ENCODE data around the gene RNASEH2C.

The RNASEH2C gene

DNA sequence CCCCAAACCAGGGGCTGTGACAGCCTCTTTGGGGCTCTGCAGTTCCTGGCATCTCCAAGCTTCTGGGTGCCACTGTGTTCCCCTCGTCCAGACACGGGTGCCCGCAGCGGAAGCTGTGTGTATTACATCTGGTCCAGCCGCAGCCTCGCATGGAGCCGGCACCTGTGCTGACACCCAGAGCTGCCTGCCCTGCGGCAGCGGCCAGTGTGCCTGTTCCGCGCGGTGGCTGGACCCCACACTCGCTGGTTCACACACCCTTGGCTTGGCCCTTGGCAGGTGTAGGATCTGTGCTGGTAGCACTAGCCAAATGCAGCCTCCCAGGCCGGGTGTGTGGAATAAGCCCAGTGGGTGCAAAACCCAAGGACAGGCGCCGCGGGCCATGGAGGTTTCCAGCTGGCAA is 24.5 kb upstream of the RNASEH2C start:
- no peak overlapping the region for H3K4me3 ChIP-seq (ENCODE audit: low read depth, low read length)
- DNase-seq (ENCODE audit: low read depth, low spot score): no peak
- POLR2A ChIA-PET: no interaction called here
- CTCF ChIA-PET: interaction anchor here (0.8 to 2.9 kb wide), 10 partner anchors 9 to 73 kb away, joined by 3 to 20 read pairs (median 4); partner anchors contain the start of gene KAT5
- TF ChIP-seq, protein P1, sequence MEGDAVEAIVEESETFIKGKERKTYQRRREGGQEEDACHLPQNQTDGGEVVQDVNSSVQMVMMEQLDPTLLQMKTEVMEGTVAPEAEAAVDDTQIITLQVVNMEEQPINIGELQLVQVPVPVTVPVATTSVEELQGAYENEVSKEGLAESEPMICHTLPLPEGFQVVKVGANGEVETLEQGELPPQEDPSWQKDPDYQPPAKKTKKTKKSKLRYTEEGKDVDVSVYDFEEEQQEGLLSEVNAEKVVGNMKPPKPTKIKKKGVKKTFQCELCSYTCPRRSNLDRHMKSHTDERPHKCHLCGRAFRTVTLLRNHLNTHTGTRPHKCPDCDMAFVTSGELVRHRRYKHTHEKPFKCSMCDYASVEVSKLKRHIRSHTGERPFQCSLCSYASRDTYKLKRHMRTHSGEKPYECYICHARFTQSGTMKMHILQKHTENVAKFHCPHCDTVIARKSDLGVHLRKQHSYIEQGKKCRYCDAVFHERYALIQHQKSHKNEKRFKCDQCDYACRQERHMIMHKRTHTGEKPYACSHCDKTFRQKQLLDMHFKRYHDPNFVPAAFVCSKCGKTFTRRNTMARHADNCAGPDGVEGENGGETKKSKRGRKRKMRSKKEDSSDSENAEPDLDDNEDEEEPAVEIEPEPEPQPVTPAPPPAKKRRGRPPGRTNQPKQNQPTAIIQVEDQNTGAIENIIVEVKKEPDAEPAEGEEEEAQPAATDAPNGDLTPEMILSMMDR (IDR thresholded peaks at IDR 0.05; ENCODE audit: insufficient read depth, low read length, missing control alignments): no peak

DNA sequence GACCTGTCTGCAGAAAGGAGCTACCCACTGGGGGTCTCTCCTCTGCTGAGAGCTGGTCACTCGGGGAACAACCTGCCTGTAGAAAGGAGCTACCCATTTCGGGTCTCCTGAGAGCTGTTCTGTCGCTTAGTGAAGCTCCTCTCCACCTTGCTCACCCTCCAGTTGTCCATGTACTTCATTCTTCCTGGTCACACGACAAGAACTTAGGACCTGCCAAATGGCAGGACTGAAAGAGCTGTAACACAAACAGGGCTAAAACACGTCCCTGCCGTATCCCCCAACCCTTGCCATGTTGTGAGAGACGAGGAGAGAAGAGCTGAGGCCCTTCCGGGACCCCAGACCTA is 24.1 kb upstream of the RNASEH2C start:
- DNase-seq (ENCODE audit: low read depth, low spot score): no peak
- CTCF ChIA-PET: interaction anchor here (0.8 to 2.9 kb wide), 10 partner anchors 8 to 73 kb away, joined by 3 to 20 read pairs (median 4); partner anchors contain the start of gene KAT5
- POLR2A ChIA-PET: no interaction called here
- TF ChIP-seq, protein P1 (IDR thresholded peaks at IDR 0.05; ENCODE audit: insufficient read depth, low read length, missing control alignments): no peak
- H3K4me3 ChIP-seq (ENCODE audit: low read depth, low read length): no peak overlapping the region

DNA sequence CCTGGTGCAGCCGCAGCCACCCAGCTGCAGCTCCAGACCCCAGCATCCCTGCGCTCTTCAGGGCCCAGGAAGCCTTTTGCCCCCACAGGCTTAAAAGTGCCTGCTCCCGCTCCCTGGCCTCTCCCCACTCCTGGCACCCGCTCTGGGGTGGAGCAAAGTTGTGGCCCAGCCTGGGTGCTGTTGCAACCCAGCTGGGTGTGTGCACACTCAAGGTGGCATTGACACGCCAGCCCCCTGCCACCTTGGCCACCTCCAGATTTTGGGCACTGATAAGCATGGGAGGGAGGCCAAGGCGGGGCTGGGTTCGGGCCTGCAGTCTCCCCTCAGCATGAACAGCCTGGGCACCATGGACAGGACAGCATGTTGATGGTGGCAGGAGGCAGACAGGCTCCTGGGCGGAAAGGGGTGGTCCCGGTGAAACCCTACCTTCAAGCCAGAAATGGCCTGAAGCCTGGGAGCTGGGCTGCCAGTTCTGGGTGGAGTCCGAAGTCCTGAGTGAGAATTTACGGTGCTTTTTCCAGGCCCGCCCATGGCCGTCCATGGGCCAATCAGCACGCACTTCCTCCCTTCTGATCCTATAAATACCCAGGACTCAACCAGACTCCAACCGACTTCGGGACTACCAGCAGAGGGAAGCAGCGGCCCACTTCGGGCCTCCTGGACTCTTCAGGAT is 23.6 kb upstream of the RNASEH2C start:
- ChIA-PET POLR2A (interaction anchor here (0.7 kb wide), 1 partner anchor 22 kb away, joined by 3 read pairs; no protein-coding TSS in a partner anchor), CTCF (interaction anchor here (0.8 to 2.9 kb wide), 10 partner anchors 8 to 73 kb away, joined by 3 to 20 read pairs (median 4); partner anchors contain the start of gene KAT5)
- TF ChIP-seq, protein P1 (IDR thresholded peaks at IDR 0.05; ENCODE audit: insufficient read depth, low read length, missing control alignments): peak; percentile 27

DNA sequence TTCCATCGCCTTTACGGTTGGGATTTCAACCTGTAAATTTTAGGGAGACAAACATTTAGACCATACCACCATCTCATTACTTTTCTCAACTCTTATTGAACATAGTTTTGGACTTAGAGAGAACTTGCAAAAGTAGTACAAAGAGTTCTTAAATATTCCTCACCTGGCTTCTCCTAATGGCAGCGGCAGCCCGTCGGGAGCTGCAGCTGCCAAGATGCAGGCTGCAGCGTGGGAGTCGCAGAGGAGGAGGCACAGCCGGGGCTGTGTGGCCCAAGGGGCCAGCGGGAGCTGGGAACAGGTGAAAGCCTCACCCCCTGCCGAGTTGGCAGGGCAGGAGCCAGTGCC is 23.1 kb upstream of the RNASEH2C start:
- TF ChIP-seq, protein P1 (IDR thresholded peaks at IDR 0.05; ENCODE audit: insufficient read depth, low read length, missing control alignments): no peak
- CTCF ChIA-PET: interaction anchor here (1.3 to 2.9 kb wide), 2 partner anchors 26 to 74 kb away, joined by 3 to 20 read pairs; no protein-coding TSS in a partner anchor
- POLR2A ChIA-PET: no interaction called here
- H3K4me3 ChIP-seq (ENCODE audit: low read depth, low read length): no peak overlapping the region
- DNase-seq (ENCODE audit: low read depth, low spot score): no peak

More for the DNA sequence above, 23.6 kb upstream of the RNASEH2C start:
- no peak for DNase-seq (ENCODE audit: low read depth, low spot score)
- H3K4me3 ChIP-seq (ENCODE audit: low read depth, low read length): no peak overlapping the region

DNA sequence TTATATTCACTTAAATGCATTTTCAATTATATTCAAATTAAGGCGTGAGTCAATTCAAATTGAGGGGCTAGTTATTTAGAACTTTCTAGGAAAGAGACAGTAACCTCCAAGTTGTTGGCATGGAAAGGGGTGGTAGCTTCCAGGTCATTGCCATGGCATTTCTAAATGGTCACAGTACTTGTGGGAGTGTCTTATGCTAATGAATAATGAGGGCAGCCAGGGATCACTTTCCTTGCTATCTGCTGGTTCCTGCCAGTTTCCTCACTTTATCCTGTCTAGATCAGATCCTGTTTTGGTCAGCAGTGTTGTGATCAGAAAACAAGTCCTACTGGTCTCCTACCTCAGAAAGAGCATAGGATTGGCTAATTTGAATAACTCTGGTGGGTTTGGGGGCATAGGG is 21.8 kb upstream of the RNASEH2C start:
- CTCF ChIA-PET: interaction anchor here (0.6 to 0.7 kb wide), 2 partner anchors 90 to 459 kb away, joined by 3 to 4 read pairs; no protein-coding TSS in a partner anchor
- POLR2A ChIA-PET: no interaction called here
- no peak overlapping the region for H3K4me3 ChIP-seq (ENCODE audit: low read depth, low read length)
- TF ChIP-seq, protein P1 (IDR thresholded peaks at IDR 0.05; ENCODE audit: insufficient read depth, low read length, missing control alignments): no peak
- no peak for DNase-seq (ENCODE audit: low read depth, low spot score)

DNA sequence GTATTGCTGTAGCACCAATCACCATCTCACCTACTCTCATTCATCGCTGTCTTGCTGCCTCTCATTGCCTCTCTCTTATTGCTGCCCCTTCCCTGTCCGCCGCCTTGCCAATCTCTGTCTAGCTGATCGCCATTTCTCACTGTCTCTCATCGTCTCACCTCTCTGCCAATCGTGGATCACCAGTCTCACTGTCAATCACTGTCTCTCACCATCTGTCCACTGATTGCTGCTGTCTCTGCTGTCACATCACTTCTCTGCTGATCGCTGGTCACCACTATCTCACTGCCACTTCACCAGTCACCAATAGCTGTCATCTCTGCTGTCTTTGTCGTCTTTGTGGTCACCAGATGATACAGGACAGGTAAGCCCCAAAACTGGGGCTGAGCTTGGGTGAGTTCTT is 20.6 kb upstream of the RNASEH2C start:
- TF ChIP-seq, protein P1 (IDR thresholded peaks at IDR 0.05; ENCODE audit: insufficient read depth, low read length, missing control alignments): no peak
- DNase-seq (ENCODE audit: low read depth, low spot score): no peak
- ChIA-PET CTCF (interaction anchor here (1.4 kb wide), 1 partner anchor 39 kb away, joined by 3 read pairs; no protein-coding TSS in a partner anchor), POLR2A (no interaction called here)
- no peak overlapping the region for H3K4me3 ChIP-seq (ENCODE audit: low read depth, low read length)

All from AG04449 (cell line).